ENCODE results near the gene SIDT2. TPM values are rescaled to one million over a fixed set of nuclear protein-coding genes. Genes with fewer than 3 reads are reported as not detected.

Gene SIDT2
- total RNA-seq, 1 experiment from 2014 or later: 37.0 TPM

DNA sequence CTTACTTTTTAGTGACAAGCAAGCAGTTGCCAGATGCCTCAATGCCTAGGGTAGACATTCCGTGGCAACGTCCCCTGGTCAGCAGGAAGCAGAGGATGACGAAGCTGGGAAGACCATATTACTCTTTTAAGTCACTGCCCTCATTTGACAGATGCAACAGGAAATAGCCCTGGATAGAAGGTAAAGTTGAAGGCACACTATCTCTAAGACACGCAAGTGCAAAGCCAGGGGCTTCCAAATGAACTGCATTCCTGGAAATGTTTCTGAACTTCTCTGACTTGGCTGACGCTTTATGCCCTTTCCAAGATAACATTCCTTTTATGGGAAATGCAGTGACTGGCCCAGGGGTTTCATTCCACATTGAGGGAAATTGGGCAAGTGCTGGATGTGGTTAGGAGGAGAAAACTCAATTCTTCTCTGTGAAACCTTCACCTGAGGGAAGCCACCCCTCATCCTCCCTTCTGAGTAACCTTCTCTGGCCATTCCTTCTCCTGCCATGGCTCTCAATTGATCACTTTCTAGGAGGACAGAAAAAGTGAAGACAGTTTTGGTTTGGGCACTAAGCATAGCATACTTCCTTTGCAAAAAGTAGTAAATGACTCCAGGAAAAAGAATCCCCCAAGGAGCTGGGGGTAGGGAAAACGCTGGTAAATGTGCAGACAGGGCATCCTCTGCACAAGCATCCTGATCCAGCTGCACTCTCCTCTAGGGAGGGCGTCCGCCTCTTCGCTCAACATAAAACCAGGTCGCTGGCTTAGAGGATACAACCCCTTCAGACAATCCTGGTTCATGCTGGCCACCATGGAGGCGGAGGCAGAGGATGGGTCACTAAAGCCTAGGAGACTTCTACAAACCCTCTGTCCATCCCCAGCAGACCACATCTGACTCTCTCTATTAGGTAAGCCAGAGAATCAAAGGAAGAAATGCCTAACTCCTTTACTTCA is 38.9 kb downstream of the SIDT2 start (continued):
- TF ChIP-seq CTCF (IDR thresholded peaks at IDR 0.05 in 2 of 3, conservative IDR thresholded peaks at IDR 0.05 in 1 of 3; ENCODE audit: borderline replicate concordance in 1 of 3, insufficient read depth in 1 of 3, low read depth in 2 of 3, low read length in 2 of 3) (no peak), POLR2AphosphoS5 (IDR thresholded peaks at IDR 0.05; ENCODE audit: low read depth, low read length) (no peak), JUND (IDR thresholded peaks at IDR 0.05) (no peak)

- RAD21 ChIA-PET (ENCODE audit: low non-redundant PET in 1 of 2, low total read pairs in 2 of 2, uncharacterized antibody in 2 of 2, unreplicated experiment in 2 of 2): no interaction called here
- no peaks in the 10 kb centered on the region for H4K20me1 ChIP-seq (ENCODE audit: insufficient read depth)
- peaks cover 10 to 20% of the 10 kb centered on the region in 2 experiments for H3K4me1 ChIP-seq (ENCODE audit: control insufficient read depth in 1 of 2, insufficient read depth in 2 of 2, low read length in 2 of 2)
- peaks cover 12 to 19% of the 10 kb centered on the region in 2 experiments; a peak in 3 of 4 replicates for H3K36me3 ChIP-seq (ENCODE audit: control insufficient read depth in 1 of 2, insufficient read depth in 2 of 2, low read length in 2 of 2)
- no peak overlapping the region for H3K4me3 ChIP-seq (replicated peaks in 1 of 2; ENCODE audit: low read depth in 1 of 2, low read length in 2 of 2)
- no peaks in the 10 kb centered on the region for H3K27me3 ChIP-seq (ENCODE audit: insufficient read depth, low read length)
- no TSS peak for BruUV-seq (replicated peaks)
- intact Hi-C loops (cut with micrococcal nuclease): no loop called here
- H3K27ac ChIP-seq (ENCODE audit: low read depth, low read length): no peak overlapping the region
- CTCF ChIA-PET: no interaction called here
- H3K79me2 ChIP-seq (ENCODE audit: insufficient read depth, low read length): no peaks in the 10 kb centered on the region
- no peak overlapping the region for H3K4me2 ChIP-seq (ENCODE audit: low read length)
- no peak overlapping the region for H3K9ac ChIP-seq (ENCODE audit: low read length)
- DNase-seq (ENCODE audit: low read depth, low spot score) (no peak), ATAC-seq (no peak)
- POLR2A ChIA-PET: no interaction called here
- H3K9me2 ChIP-seq (ENCODE audit: insufficient read depth): no peaks in the 10 kb centered on the region
- H2AFZ ChIP-seq (ENCODE audit: low read depth, low read length, poor library complexity, severe bottlenecking): no peak overlapping the region
- no peaks in the 10 kb centered on the region for H3K9me3 ChIP-seq (ENCODE audit: control insufficient read depth in 1 of 2, insufficient read depth in 1 of 2, low read depth in 1 of 2, low read length in 2 of 2)
- TF ChIP-seq, protein P1, sequence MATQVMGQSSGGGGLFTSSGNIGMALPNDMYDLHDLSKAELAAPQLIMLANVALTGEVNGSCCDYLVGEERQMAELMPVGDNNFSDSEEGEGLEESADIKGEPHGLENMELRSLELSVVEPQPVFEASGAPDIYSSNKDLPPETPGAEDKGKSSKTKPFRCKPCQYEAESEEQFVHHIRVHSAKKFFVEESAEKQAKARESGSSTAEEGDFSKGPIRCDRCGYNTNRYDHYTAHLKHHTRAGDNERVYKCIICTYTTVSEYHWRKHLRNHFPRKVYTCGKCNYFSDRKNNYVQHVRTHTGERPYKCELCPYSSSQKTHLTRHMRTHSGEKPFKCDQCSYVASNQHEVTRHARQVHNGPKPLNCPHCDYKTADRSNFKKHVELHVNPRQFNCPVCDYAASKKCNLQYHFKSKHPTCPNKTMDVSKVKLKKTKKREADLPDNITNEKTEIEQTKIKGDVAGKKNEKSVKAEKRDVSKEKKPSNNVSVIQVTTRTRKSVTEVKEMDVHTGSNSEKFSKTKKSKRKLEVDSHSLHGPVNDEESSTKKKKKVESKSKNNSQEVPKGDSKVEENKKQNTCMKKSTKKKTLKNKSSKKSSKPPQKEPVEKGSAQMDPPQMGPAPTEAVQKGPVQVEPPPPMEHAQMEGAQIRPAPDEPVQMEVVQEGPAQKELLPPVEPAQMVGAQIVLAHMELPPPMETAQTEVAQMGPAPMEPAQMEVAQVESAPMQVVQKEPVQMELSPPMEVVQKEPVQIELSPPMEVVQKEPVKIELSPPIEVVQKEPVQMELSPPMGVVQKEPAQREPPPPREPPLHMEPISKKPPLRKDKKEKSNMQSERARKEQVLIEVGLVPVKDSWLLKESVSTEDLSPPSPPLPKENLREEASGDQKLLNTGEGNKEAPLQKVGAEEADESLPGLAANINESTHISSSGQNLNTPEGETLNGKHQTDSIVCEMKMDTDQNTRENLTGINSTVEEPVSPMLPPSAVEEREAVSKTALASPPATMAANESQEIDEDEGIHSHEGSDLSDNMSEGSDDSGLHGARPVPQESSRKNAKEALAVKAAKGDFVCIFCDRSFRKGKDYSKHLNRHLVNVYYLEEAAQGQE (IDR thresholded peaks at IDR 0.05; ENCODE audit: low read depth): no peak
- TF ChIP-seq ELF1 (IDR thresholded peaks at IDR 0.05; ENCODE audit: borderline replicate concordance, low read depth): no peak
- TF ChIP-seq FOSL1 (IDR thresholded peaks at IDR 0.05; ENCODE audit: low read depth): no peak
- TF ChIP-seq TCF7L2 (IDR thresholded peaks at IDR 0.05; ENCODE audit: borderline replicate concordance, extremely low read depth, insufficient read depth, insufficient read length): no peak
- TF ChIP-seq SIN3A (IDR thresholded peaks at IDR 0.05; ENCODE audit: low read depth): no peak
- TF ChIP-seq, protein P2, sequence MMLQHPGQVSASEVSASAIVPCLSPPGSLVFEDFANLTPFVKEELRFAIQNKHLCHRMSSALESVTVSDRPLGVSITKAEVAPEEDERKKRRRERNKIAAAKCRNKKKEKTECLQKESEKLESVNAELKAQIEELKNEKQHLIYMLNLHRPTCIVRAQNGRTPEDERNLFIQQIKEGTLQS (IDR thresholded peaks at IDR 0.05): no peak
- no peak for TF ChIP-seq EZH2 (IDR thresholded peaks at IDR 0.05)
- no peak for TF ChIP-seq SRF (IDR thresholded peaks at IDR 0.05; ENCODE audit: low read depth)
- TF ChIP-seq EGR1 (IDR thresholded peaks at IDR 0.05; ENCODE audit: low read depth): no peak
- TF ChIP-seq YY1 (IDR thresholded peaks at IDR 0.05; ENCODE audit: extremely low read depth, insufficient replicate concordance, low read depth, low read length): no peak
- no peak for TF ChIP-seq SP1 (IDR thresholded peaks at IDR 0.05; ENCODE audit: low read depth)
- no peak for TF ChIP-seq JUND (IDR thresholded peaks at IDR 0.05)
- TF ChIP-seq CEBPB (IDR thresholded peaks at IDR 0.05; ENCODE audit: low read depth): no peak
- no peak for TF ChIP-seq ZNF274 (IDR thresholded peaks at IDR 0.05; ENCODE audit: low read depth, low read length)
Measured at GRCh38 chr11:117218133-117218915, 39.8 kb downstream of the SIDT2 start.
